SK-N-SH treated with all-trans-retinoic acid at 6 μM for 48 hours (cell line): ENCODE results near the gene TMEM185B.

Experiments
- ARNTL ChIP-seq: fragments of 450-650 bp; formaldehyde crosslinking; IDR thresholded peaks from 2 replicates; pipeline ENCODE4 v1.5.0; 2020; ENCODE audit warnings: low read depth, mild to moderate bottlenecking, moderate library complexity, borderline replicate concordance
- GLIS3 ChIP-seq: fragments of 250-450 bp; sonication (Bioruptor Pico); IDR thresholded peaks from 2 replicates; pipeline ENCODE4 v1.5.0; 2020; ENCODE audit warnings: mild to moderate bottlenecking, moderate library complexity
- RARB ChIP-seq: fragments of 250-450 bp; sonication (Bioruptor Pico); IDR thresholded peaks from 2 replicates; pipeline ENCODE4 v1.8.0; 2021; ENCODE audit warnings: mild to moderate bottlenecking, moderate library complexity
- ZFP3 ChIP-seq: fragments of 250-450 bp; sonication (Bioruptor Pico); IDR thresholded peaks from 2 replicates; pipeline ENCODE4 v1.5.0; 2020; ENCODE audit warnings: mild to moderate bottlenecking, moderate library complexity
- ZFP30 ChIP-seq: fragments of 450-650 bp; formaldehyde crosslinking; IDR thresholded peaks from 2 replicates; pipeline ENCODE4 v1.5.0; 2022; ENCODE audit warnings: mild to moderate bottlenecking, moderate library complexity
- ZNF70 ChIP-seq: fragments of 450-650 bp; formaldehyde crosslinking; IDR thresholded peaks from 2 replicates; pipeline ENCODE4 v1.5.0; 2020; ENCODE audit warnings: mild to moderate bottlenecking, moderate library complexity
- TF ChIP-seq, protein P1 (sequence below): fragments of 250-450 bp; sonication (Bioruptor Pico); IDR thresholded peaks from 2 replicates; pipeline ENCODE4 v1.8.0; 2020; ENCODE audit warnings: mild to moderate bottlenecking, moderate library complexity, borderline replicate concordance

DNA sequence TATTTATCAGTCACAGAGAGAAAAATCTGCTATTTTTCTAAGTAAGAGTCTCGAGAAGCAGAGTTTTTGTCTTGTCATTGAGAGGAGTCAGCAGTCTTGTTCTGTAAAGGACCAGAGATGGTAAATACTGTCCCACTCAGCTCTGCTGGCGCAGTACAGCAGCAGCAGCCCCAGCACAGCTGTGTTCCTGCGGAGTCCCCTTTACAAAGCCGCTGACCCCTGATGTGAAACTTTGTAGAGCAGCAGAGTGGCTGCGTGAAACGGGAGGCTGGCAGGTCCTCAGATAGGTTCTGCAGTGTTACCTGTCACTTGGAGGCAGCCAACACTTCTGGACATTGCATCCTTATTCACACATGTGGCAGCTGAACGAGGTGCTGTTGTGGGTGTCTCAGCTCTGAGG, 45.2 kb downstream of the TMEM185B start:
- no peak for TF ChIP-seq ZFP3 (CRISPR knock-in tag)
- TF ChIP-seq, protein P1, sequence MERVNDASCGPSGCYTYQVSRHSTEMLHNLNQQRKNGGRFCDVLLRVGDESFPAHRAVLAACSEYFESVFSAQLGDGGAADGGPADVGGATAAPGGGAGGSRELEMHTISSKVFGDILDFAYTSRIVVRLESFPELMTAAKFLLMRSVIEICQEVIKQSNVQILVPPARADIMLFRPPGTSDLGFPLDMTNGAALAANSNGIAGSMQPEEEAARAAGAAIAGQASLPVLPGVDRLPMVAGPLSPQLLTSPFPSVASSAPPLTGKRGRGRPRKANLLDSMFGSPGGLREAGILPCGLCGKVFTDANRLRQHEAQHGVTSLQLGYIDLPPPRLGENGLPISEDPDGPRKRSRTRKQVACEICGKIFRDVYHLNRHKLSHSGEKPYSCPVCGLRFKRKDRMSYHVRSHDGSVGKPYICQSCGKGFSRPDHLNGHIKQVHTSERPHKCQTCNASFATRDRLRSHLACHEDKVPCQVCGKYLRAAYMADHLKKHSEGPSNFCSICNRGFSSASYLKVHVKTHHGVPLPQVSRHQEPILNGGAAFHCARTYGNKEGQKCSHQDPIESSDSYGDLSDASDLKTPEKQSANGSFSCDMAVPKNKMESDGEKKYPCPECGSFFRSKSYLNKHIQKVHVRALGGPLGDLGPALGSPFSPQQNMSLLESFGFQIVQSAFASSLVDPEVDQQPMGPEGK (CRISPR knock-in tag) = no peak
- no peak for TF ChIP-seq ARNTL (CRISPR knock-in tag)
- TF ChIP-seq ZFP30 (CRISPR knock-in tag) = no peak
- TF ChIP-seq ZNF70 (CRISPR knock-in tag) = no peak
- no peak for TF ChIP-seq GLIS3 (CRISPR knock-in tag)
- no peak for TF ChIP-seq RARB
